Thyroid gland (tissue), 4 donors: ENCODE results near the gene OFD1.

Experiments
- CTCF ChIP-seq, 6 experiments: fragments of 200-600 bp in 3 of 6; fragments of 450-650 bp in 3 of 6; sonication (generic) in 3 of 6; IDR thresholded peaks; one replicate each; pipeline ENCODE4 v1.5.1; 2016 to 2019; ENCODE audit warnings: antibody characterized with exemption in 6 of 6, mild to moderate bottlenecking in 2 of 6, inconsistent platforms in 1 of 6, moderate library complexity in 1 of 6
- POLR2A ChIP-seq, 2 donors: fragments of 450-650 bp; IDR thresholded peaks; one replicate each; pipeline ENCODE4 v1.6.1; 2017; ENCODE audit warnings: antibody characterized with exemption in 2 of 2, mild to moderate bottlenecking in 2 of 2, moderate library complexity in 1 of 2

DNA sequence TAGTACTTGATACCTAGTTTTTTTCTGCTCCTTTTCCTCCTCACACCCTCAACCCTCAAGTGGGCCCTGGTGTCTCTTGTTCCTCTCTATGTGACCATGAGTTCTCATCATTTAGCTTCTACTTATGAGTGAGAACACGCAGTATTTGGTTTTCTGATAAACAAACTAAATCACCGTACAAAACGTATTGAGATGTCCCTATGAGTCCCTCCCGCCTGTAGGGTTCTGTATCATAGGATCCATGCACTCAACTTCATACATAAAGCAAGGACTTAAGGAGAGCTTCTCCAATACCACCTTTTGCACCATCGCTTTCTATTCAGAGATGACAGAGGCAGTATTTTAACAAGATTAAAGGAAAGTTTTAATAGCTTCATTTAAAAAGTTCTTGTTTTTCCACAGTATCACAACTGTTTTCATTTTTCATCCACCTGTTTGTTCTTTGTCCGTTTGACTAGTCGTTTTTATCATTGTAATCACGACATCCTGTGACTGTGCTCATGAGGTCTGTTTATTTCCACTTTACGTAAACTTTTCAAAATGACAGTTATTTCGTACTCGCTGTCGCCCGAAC, 46.1 kb upstream of the OFD1 start:
- no peak for TF ChIP-seq CTCF (IDR thresholded peaks at IDR 0.05)
- no peak for TF ChIP-seq POLR2A (IDR thresholded peaks at IDR 0.05)
